ENCODE data around the gene FAM20C.

The FAM20C gene

GRCh38 chr7:232410-233248, 40.3 kb downstream of the FAM20C start:
- Histone ChIP-seq H3K27ac (peak overlapping the region; percentile 88 to 92), H3K9me3 (no peaks in the 10 kb centered on the region), H3K27me3 (no peaks in the 10 kb centered on the region), H3K4me3 (peak overlapping the region; percentile 31 to 38), H3K36me3 (no peaks in the 10 kb centered on the region), H3K4me1 (peaks cover 9 to 88% (median 84%) of the 10 kb centered on the region in 4 donors)
- intact Hi-C loops (cut with DNase I; ENCODE audit: low total_unique reads) = loop anchor here (5.0 kb wide), 1 partner anchor 40 kb away; the partner anchor contains the start of gene FAM20C
- DNase-seq = peak in 1 of 2 donors; percentile 90
- no peak for TF ChIP-seq CTCF (IDR thresholded peaks at IDR 0.05)

GRCh38 chr7:233249-234035, 41.1 kb downstream of the FAM20C start:
- Histone ChIP-seq H3K4me1 (peaks cover 9 to 81% (median 77%) of the 10 kb centered on the region in 4 donors), H3K9me3 (no peaks in the 10 kb centered on the region), H3K27ac (peak overlapping the region; percentile 88 to 92), H3K36me3 (no peaks in the 10 kb centered on the region), H3K27me3 (no peaks in the 10 kb centered on the region), H3K4me3 (peak overlapping the region in 1 of 2 donors; percentile 38)
- no peak for TF ChIP-seq CTCF (IDR thresholded peaks at IDR 0.05)
- no peak for DNase-seq
- intact Hi-C loops (cut with DNase I; ENCODE audit: low total_unique reads) = loop anchor here (5.0 kb wide), 1 partner anchor 41 kb away; the partner anchor contains the start of gene FAM20C

- H3K27me3 ChIP-seq = no peaks in the 10 kb centered on the region
- DNase-seq = peak; percentile 63 to 90
- H3K36me3 ChIP-seq = no peaks in the 10 kb centered on the region
- H3K9me3 ChIP-seq = no peaks in the 10 kb centered on the region
- peaks cover 9 to 74% (median 71%) of the 10 kb centered on the region in 4 donors for H3K4me1 ChIP-seq
- TF ChIP-seq CTCF (IDR thresholded peaks at IDR 0.05) = peak in 1 of 2 experiments; percentile 12
- H3K4me3 ChIP-seq = peak overlapping the region; percentile 28 to 43
- intact Hi-C loops (cut with DNase I; ENCODE audit: low total_unique reads) = loop anchor here (5.0 kb wide), 1 partner anchor 42 kb away; the partner anchor contains the start of gene FAM20C
- peak overlapping the region; percentile 88 to 92 for H3K27ac ChIP-seq
Observed at GRCh38 chr7:234051-234707, 41.8 kb downstream of the FAM20C start.

- no peak for TF ChIP-seq CTCF (IDR thresholded peaks at IDR 0.05)
- Histone ChIP-seq H3K27me3 (no peaks in the 10 kb centered on the region), H3K9me3 (no peaks in the 10 kb centered on the region), H3K27ac (peak overlapping the region; percentile 88 to 92), H3K4me1 (peaks cover 9 to 66% (median 65%) of the 10 kb centered on the region in 4 donors), H3K36me3 (no peaks in the 10 kb centered on the region), H3K4me3 (peak overlapping the region; percentile 28 to 43)
- intact Hi-C loops (cut with DNase I; ENCODE audit: low total_unique reads) = loop anchor here (5.0 kb wide), 1 partner anchor 43 kb away; the partner anchor contains the start of gene FAM20C
- DNase-seq = peak; percentile 75 to 89
Observed at GRCh38 chr7:234708-235553, 42.6 kb downstream of the FAM20C start.

Measured in tibial artery (tissue), 4 donors.